GM23248 (cell line): ENCODE results near the gene PCDHGA8.

Experiments used
- EZH2 ChIP-seq: fragments of 200-600 bp; sonication (generic); IDR thresholded peaks from 2 replicates; pipeline ENCODE4 v1.6.1; 2018; ENCODE audit warnings: antibody characterized with exemption, mild to moderate bottlenecking; ENCODE audit not compliant: insufficient read depth, poor library complexity, severe bottlenecking
- EZH2phosphoT487 ChIP-seq: fragments of 200-600 bp; sonication (generic); IDR thresholded peaks from 2 replicates; pipeline ENCODE4 v1.6.1; 2018; ENCODE audit warnings: antibody characterized with exemption, moderate library complexity, mild to moderate bottlenecking, low read depth; ENCODE audit not compliant: insufficient read depth

DNA sequence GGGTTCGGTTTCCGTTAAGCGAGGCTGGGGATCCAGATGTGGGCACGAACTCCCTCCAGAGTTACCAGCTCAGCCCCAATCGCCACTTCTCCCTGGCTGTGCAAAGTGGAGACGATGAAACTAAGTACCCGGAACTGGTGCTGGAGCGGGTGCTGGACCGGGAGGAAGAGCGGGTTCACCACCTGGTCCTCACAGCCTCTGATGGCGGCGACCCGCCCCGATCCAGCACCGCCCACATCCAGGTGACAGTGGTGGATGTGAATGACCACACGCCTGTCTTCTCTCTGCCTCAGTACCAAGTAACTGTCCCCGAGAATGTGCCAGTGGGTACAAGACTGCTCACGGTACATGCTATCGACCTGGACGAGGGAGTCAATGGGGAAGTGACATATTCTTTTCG is 9.1 kb upstream of the PCDHGA8 start:
- TF ChIP-seq EZH2phosphoT487: no peak
- no peak for TF ChIP-seq EZH2
